OCI-LY7 (cell line): ENCODE data around the gene SLC35D3. TPM values are rescaled to one million over a fixed set of nuclear protein-coding genes. Genes with fewer than 3 reads are reported as not detected.

Source experiments
- BruUV-seq: library from RNA; stranded (reverse); fragments of 400-500 nt; replicated peaks from 2 replicates; lab custom pipeline; 2021; lab: Mats Ljungman, UMichigan
- CTCF ChIA-PET: fragments of 300-600 bp; sonication (Branson Sonifier 250); formaldehyde crosslinking; loops from one replicate; lab custom pipeline; 2022; ENCODE audit warnings: antibody characterized with exemption; ENCODE audit not compliant: unreplicated experiment; lab: Charles Lee
- POLR2A ChIA-PET: fragments of 300-600 bp; sonication (Branson Sonifier 250); formaldehyde crosslinking; loops from one replicate; lab custom pipeline; 2022; ENCODE audit warnings: antibody characterized with exemption; lab: Charles Lee
- DNase-seq: peaks from one replicate; pipeline ENCODE4 v3.0.0-alpha.2; 2015; ENCODE audit warnings: low spot score
- H2AFZ ChIP-seq: fragments of 200-600 bp; sonication (generic), shearing (Covaris generic); 2 replicates; pipeline ENCODE4 v1.6.1; 2014; ENCODE audit warnings: mild to moderate bottlenecking, antibody characterized with exemption, low read length, moderate library complexity
- H3K27ac ChIP-seq: fragments of 200-600 bp; sonication (generic); 2 replicates; pipeline ENCODE4 v1.5.1; 2014; ENCODE audit warnings: mixed run types, low read depth, mild to moderate bottlenecking, moderate library complexity, low read length, inconsistent platforms; ENCODE audit not compliant: poor library complexity, severe bottlenecking
- H3K36me3 ChIP-seq: fragments of 200-600 bp; sonication (generic); 2 replicates; pipeline ENCODE4 v1.6.1; 2014; ENCODE audit warnings: mild to moderate bottlenecking, antibody characterized with exemption, low read length, moderate library complexity, mixed read lengths; ENCODE audit not compliant: insufficient read depth
- H3K4me1 ChIP-seq: fragments of 200-600 bp; sonication (generic); 2 replicates; pipeline ENCODE4 v1.5.1; 2014; ENCODE audit warnings: mild to moderate bottlenecking, low read length; ENCODE audit not compliant: insufficient read depth, poor library complexity, severe bottlenecking
- H3K4me2 ChIP-seq: fragments of 200-600 bp; sonication (generic); 2 replicates; pipeline ENCODE4 v1.6.1; 2014; ENCODE audit warnings: mild to moderate bottlenecking, low read length
- H3K4me3 ChIP-seq: fragments of 200-600 bp; sonication (generic); 2 replicates; pipeline ENCODE4 v1.5.1; 2014; ENCODE audit warnings: mild to moderate bottlenecking, low read depth, low read length; ENCODE audit not compliant: poor library complexity, severe bottlenecking
- H3K79me2 ChIP-seq: fragments of 200-600 bp; sonication (generic); 2 replicates; pipeline ENCODE4 v1.6.1; 2016; ENCODE audit warnings: low read depth, mild to moderate bottlenecking, low read length, moderate library complexity, mixed read lengths; ENCODE audit not compliant: insufficient read depth
- H3K9me2 ChIP-seq: fragments of 200-600 bp; sonication (generic); 2 replicates; pipeline ENCODE4 v1.6.1; 2016; ENCODE audit warnings: mild to moderate bottlenecking, low read length, mixed read lengths; ENCODE audit not compliant: insufficient read depth
- H3K9me3 ChIP-seq: fragments of 200-600 bp; sonication (generic); 2 replicates; pipeline ENCODE4 v1.6.1; 2014; ENCODE audit warnings: mild to moderate bottlenecking, mixed run types, low read length, mixed read lengths
- H4K20me1 ChIP-seq: fragments of 200-600 bp; sonication (generic); 2 replicates; pipeline ENCODE4 v1.6.1; 2014; ENCODE audit warnings: mild to moderate bottlenecking, antibody characterized with exemption, low read length, moderate library complexity, mixed read lengths; ENCODE audit not compliant: insufficient read depth
- EZH2phosphoT487 ChIP-seq: fragments of 200-600 bp; sonication (generic); IDR thresholded peaks from 2 replicates; pipeline ENCODE4 v1.6.1; 2018; ENCODE audit warnings: low read depth, borderline replicate concordance, mild to moderate bottlenecking, mixed run types, antibody characterized with exemption, low read length, moderate library complexity, mixed read lengths
- intact Hi-C: fragments of 100-400 bp; cut with micrococcal nuclease; formaldehyde crosslinking; loops from one replicate; pipeline ENCODE4 v1.10.0; 2022; ENCODE audit not compliant: unreplicated experiment
- total RNA-seq, 2 experiments: library from RNA; depleted of rRNA in 1 of 2; stranded (reverse); fragments of >200 nt in 1 of 2; shearing (Covaris generic) in 1 of 2; gene quantifications; 2 replicates each; pipeline ENCODE4 v1.2.3, GENCODE V29; 2014 to 2022
- TF ChIP-seq, protein P1 (sequence below): fragments of 200-600 bp; sonication (generic); conservative IDR thresholded peaks from 2 replicates; pipeline ENCODE4 v1.5.1; 2014; ENCODE audit warnings: mild to moderate bottlenecking, antibody characterized with exemption, low read length, moderate library complexity, mixed read lengths

SLC35D3 gene
- total RNA-seq, 2 experiments from 2014 or later, result not detected

GRCh38 chr6:136923954-136924673 lies 2.0 kb downstream of the SLC35D3 start:
- Histone ChIP-seq H3K9me2 (no peaks in the 10 kb centered on the region), H4K20me1 (no peaks in the 10 kb centered on the region), H3K79me2 (no peaks in the 10 kb centered on the region), H3K36me3 (no peaks in the 10 kb centered on the region), H3K27ac (no peak overlapping the region), H3K4me1 (no peaks in the 10 kb centered on the region), H3K4me3 (no peak overlapping the region), H3K9me3 (no peaks in the 10 kb centered on the region), H2AFZ (no peak overlapping the region), H3K4me2 (no peak overlapping the region)
- no TSS peak for BruUV-seq
- TF ChIP-seq, protein P1, sequence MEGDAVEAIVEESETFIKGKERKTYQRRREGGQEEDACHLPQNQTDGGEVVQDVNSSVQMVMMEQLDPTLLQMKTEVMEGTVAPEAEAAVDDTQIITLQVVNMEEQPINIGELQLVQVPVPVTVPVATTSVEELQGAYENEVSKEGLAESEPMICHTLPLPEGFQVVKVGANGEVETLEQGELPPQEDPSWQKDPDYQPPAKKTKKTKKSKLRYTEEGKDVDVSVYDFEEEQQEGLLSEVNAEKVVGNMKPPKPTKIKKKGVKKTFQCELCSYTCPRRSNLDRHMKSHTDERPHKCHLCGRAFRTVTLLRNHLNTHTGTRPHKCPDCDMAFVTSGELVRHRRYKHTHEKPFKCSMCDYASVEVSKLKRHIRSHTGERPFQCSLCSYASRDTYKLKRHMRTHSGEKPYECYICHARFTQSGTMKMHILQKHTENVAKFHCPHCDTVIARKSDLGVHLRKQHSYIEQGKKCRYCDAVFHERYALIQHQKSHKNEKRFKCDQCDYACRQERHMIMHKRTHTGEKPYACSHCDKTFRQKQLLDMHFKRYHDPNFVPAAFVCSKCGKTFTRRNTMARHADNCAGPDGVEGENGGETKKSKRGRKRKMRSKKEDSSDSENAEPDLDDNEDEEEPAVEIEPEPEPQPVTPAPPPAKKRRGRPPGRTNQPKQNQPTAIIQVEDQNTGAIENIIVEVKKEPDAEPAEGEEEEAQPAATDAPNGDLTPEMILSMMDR, result no peak
- TF ChIP-seq EZH2phosphoT487, result no peak
- DNase-seq, result no peak
- POLR2A ChIA-PET, result interaction anchor here (0.9 kb wide), 1 partner anchor 10 kb away, joined by 3 read pairs; no protein-coding TSS in a partner anchor
- intact Hi-C loops, result no loop called here
- CTCF ChIA-PET, result no interaction called here

- CTCF ChIA-PET, result no interaction called here
- BruUV-seq, result no TSS peak
Measured at GRCh38 chr6:136926383-136926782, 4.3 kb downstream of the SLC35D3 start.

More at GRCh38 chr6:136926383-136926782, 4.3 kb downstream of the SLC35D3 start:
- no peak for DNase-seq
- Histone ChIP-seq H3K4me3 (no peak overlapping the region), H3K4me2 (no peak overlapping the region), H2AFZ (no peak overlapping the region), H3K9me2 (no peaks in the 10 kb centered on the region), H3K4me1 (no peaks in the 10 kb centered on the region), H3K27ac (no peak overlapping the region), H3K79me2 (no peaks in the 10 kb centered on the region), H3K36me3 (no peaks in the 10 kb centered on the region), H4K20me1 (no peaks in the 10 kb centered on the region), H3K9me3 (no peaks in the 10 kb centered on the region)
- POLR2A ChIA-PET, result interaction anchor here (0.6 to 0.9 kb wide), 4 partner anchors 23 to 583 kb away, joined by 3 read pairs; no protein-coding TSS in a partner anchor
- intact Hi-C loops, result no loop called here
- no peak for TF ChIP-seq EZH2phosphoT487
- TF ChIP-seq, protein P1, result no peak
